Activated naive CD4-positive, alpha-beta T cell treated with anti-CD3 and anti-CD28 coated beads, Interleukin-2, amount 50 U/mL, for 16 hours (primary cell): Measurements from ENCODE around the gene UBR4.
"Not testable (repeated sequence)": the region's sequence is repeated elsewhere in the genome, so short reads cannot be mapped to it uniquely, and the experiment has no call there.

ENCODE experiments used
- DNase-seq: peaks from one replicate; pipeline ENCODE4 v3.0.0-alpha.2; 2020

Gene UBR4

GRCh38 chr1:19187852-19188251 lies 22.2 kb downstream of the UBR4 start:
- no peak for DNase-seq

- DNase-seq = no peak
These were observed 24.1 kb downstream of the UBR4 start for GRCh38 chr1:19186001-19186400.

- DNase-seq = no peak
These were observed 27.8 kb downstream of the UBR4 start for GRCh38 chr1:19182223-19182622.

GRCh38 chr1:19180265-19180657 lies 29.8 kb downstream of the UBR4 start:
- not testable (repeated sequence) for DNase-seq

GRCh38 chr1:19179597-19180264 lies 30.3 kb downstream of the UBR4 start:
- DNase-seq = no peak

GRCh38 chr1:19178734-19179398 lies 31.2 kb downstream of the UBR4 start:
- DNase-seq = no peak

- DNase-seq = no peak
These were observed 32.3 kb downstream of the UBR4 start for GRCh38 chr1:19177811-19178210.

GRCh38 chr1:19169642-19170041 lies 40.4 kb downstream of the UBR4 start:
- no peak for DNase-seq

- DNase-seq = no peak
These were observed 42.9 kb downstream of the UBR4 start for GRCh38 chr1:19167140-19167539.

GRCh38 chr1:19166066-19166465 lies 44.0 kb downstream of the UBR4 start:
- DNase-seq = no peak

- no peak for DNase-seq
These were observed 44.6 kb downstream of the UBR4 start for GRCh38 chr1:19165501-19165900.

GRCh38 chr1:19164274-19165015 lies 45.6 kb downstream of the UBR4 start:
- DNase-seq = no peak

- no peak for DNase-seq
These were observed 46.8 kb downstream of the UBR4 start for GRCh38 chr1:19163261-19163660.

- no peak for DNase-seq
These were observed 49.2 kb downstream of the UBR4 start for GRCh38 chr1:19160831-19161230.

GRCh38 chr1:19157653-19158052 lies 52.4 kb downstream of the UBR4 start:
- no peak for DNase-seq

GRCh38 chr1:19156676-19157075 lies 53.4 kb downstream of the UBR4 start:
- DNase-seq = no peak

GRCh38 chr1:19154876-19155275 lies 55.2 kb downstream of the UBR4 start:
- DNase-seq = no peak

GRCh38 chr1:19153169-19153568 lies 56.9 kb downstream of the UBR4 start:
- DNase-seq = no peak

- DNase-seq = no peak
These were observed 58.5 kb downstream of the UBR4 start for GRCh38 chr1:19151537-19151936.

- DNase-seq = no peak
These were observed 60.3 kb downstream of the UBR4 start for GRCh38 chr1:19149736-19150135.

- no peak for DNase-seq
These were observed 69.6 kb downstream of the UBR4 start for GRCh38 chr1:19140465-19140864.

GRCh38 chr1:19139711-19140110 lies 70.4 kb downstream of the UBR4 start:
- no peak for DNase-seq

- no peak for DNase-seq
These were observed 71.0 kb downstream of the UBR4 start for GRCh38 chr1:19138958-19139581.

- no peak for DNase-seq
These were observed 71.7 kb downstream of the UBR4 start for GRCh38 chr1:19138331-19138730.
